WTC11 (cell line): ENCODE measurements around the gene PHF14. TPM values are rescaled to one million over a fixed set of nuclear protein-coding genes. Genes with fewer than 3 reads are reported as not detected.

Source experiments
- ATAC-seq: fragments of 200-7000 bp; cut with Tn5 transposase; 2 replicates; pipeline ENCODE4 v1.10.0; 2021; ENCODE audit warnings: mild to moderate bottlenecking, moderate library complexity
- CTCF ChIA-PET: fragments of 300-600 bp; sonication (Branson Sonifier 250); formaldehyde crosslinking; loops from one replicate; lab custom pipeline; 2021; ENCODE audit warnings: antibody characterized with exemption; lab: Charles Lee
- POLR2A ChIA-PET: fragments of 350-600 bp; sonication (Branson Sonifier 250); formaldehyde crosslinking; loops from one replicate; lab custom pipeline; 2021; ENCODE audit warnings: antibody characterized with exemption; lab: Charles Lee
- DNase-seq: peaks from one replicate; pipeline ENCODE4 v3.0.0; 2021; ENCODE audit warnings: low spot score
- H3K27ac Mint-ChIP-seq: 2 replicates; pipeline ENCODE4 v1.8.0; 2021; ENCODE audit warnings: mixed read lengths
- H3K27me3 Mint-ChIP-seq: 2 replicates; pipeline ENCODE4 v1.8.0; 2021; ENCODE audit warnings: low read depth, mild to moderate bottlenecking, moderate library complexity, mixed read lengths
- H3K36me3 Mint-ChIP-seq: 2 replicates; pipeline ENCODE4 v1.8.0; 2021; ENCODE audit warnings: mixed read lengths
- H3K4me1 Mint-ChIP-seq: 2 replicates; pipeline ENCODE4 v1.8.0; 2022; ENCODE audit warnings: mixed read lengths
- H3K4me3 Mint-ChIP-seq: 2 replicates; pipeline ENCODE4 v1.8.0; 2021; ENCODE audit warnings: mild to moderate bottlenecking, moderate library complexity, mixed read lengths
- H3K9me3 Mint-ChIP-seq: 2 replicates; pipeline ENCODE4 v1.8.0; 2021; ENCODE audit warnings: mixed read lengths
- JUN ChIP-seq: sonication (generic); formaldehyde crosslinking; IDR thresholded peaks from 2 replicates; pipeline ENCODE4 v1.8.0; 2023; ENCODE audit warnings: mild to moderate bottlenecking, missing genetic modification reagents
- NFE2L1 ChIP-seq: sonication (generic); formaldehyde crosslinking; IDR thresholded peaks from 2 replicates; pipeline ENCODE4 v1.8.1; 2023; ENCODE audit warnings: missing genetic modification reagents
- NFYB ChIP-seq: sonication (generic); formaldehyde crosslinking; conservative IDR thresholded peaks from 2 replicates; pipeline ENCODE4 v1.8.0; 2022; ENCODE audit warnings: low read depth, missing genetic modification reagents
- NR3C1 ChIP-seq: sonication (generic); formaldehyde crosslinking; conservative IDR thresholded peaks from 2 replicates; pipeline ENCODE4 v1.8.1; 2023; ENCODE audit warnings: low read depth, mild to moderate bottlenecking, missing genetic modification reagents
- PRRX2 ChIP-seq: fragments of 250-450 bp; sonication (Bioruptor Pico); IDR thresholded peaks from 2 replicates; pipeline ENCODE4 v1.8.0; 2021; ENCODE audit warnings: mild to moderate bottlenecking
- RELA ChIP-seq: sonication (generic); formaldehyde crosslinking; IDR thresholded peaks from 2 replicates; pipeline ENCODE4 v1.8.1; 2022; ENCODE audit warnings: missing genetic modification reagents, mild to moderate bottlenecking, borderline replicate concordance
- RORB ChIP-seq: fragments of 250-450 bp; sonication (Bioruptor Pico); IDR thresholded peaks from 2 replicates; pipeline ENCODE4 v1.9.0; 2021; ENCODE audit warnings: mild to moderate bottlenecking
- SMAD4 ChIP-seq: sonication (generic); formaldehyde crosslinking; IDR thresholded peaks from 2 replicates; pipeline ENCODE4 v1.8.0; 2022; ENCODE audit warnings: mild to moderate bottlenecking, missing genetic modification reagents
- TCF7 ChIP-seq: sonication (generic); formaldehyde crosslinking; IDR thresholded peaks from 2 replicates; pipeline ENCODE4 v1.8.0; 2022; ENCODE audit warnings: mild to moderate bottlenecking, low read depth, missing genetic modification reagents, moderate library complexity
- TEAD1 ChIP-seq: sonication (generic); formaldehyde crosslinking; IDR thresholded peaks from 2 replicates; pipeline ENCODE4 v1.8.0; 2022; ENCODE audit warnings: mild to moderate bottlenecking, missing genetic modification reagents
- ZNF232 ChIP-seq: sonication (generic); formaldehyde crosslinking; IDR thresholded peaks from 2 replicates; pipeline ENCODE4 v1.8.0; 2022; ENCODE audit warnings: mild to moderate bottlenecking, missing genetic modification reagents
- ZNF317 ChIP-seq: sonication (generic); formaldehyde crosslinking; IDR thresholded peaks from 2 replicates; pipeline ENCODE4 v1.8.1; 2023; ENCODE audit warnings: low read depth, mild to moderate bottlenecking, moderate library complexity, missing genetic modification reagents, borderline replicate concordance
- total RNA-seq: library from RNA; stranded (reverse); gene quantifications from 3 replicates; pipeline ENCODE4 v1.2.3, GENCODE V29; 2021
- TF ChIP-seq, protein P1 (sequence below): sonication (generic); formaldehyde crosslinking; IDR thresholded peaks from 2 replicates; pipeline ENCODE4 v1.8.1; 2022; ENCODE audit warnings: low read depth, mild to moderate bottlenecking, moderate library complexity, missing genetic modification reagents, borderline replicate concordance
- TF ChIP-seq, protein P2 (sequence below): sonication (generic); formaldehyde crosslinking; IDR thresholded peaks from 2 replicates; pipeline ENCODE4 v1.8.0; 2023; ENCODE audit warnings: missing genetic modification reagents, mild to moderate bottlenecking, borderline replicate concordance
- TF ChIP-seq, protein P3 (sequence below): sonication (generic); formaldehyde crosslinking; IDR thresholded peaks from 2 replicates; pipeline ENCODE4 v1.8.1; 2022; ENCODE audit warnings: mild to moderate bottlenecking, moderate library complexity, missing genetic modification reagents
- TF ChIP-seq, protein P4 (sequence below): fragments of 250-450 bp; sonication (Bioruptor Pico); IDR thresholded peaks from 2 replicates; pipeline ENCODE4 v1.9.0; 2021; ENCODE audit warnings: moderate library complexity, mild to moderate bottlenecking, inconsistent platforms, borderline replicate concordance
- TF ChIP-seq, protein P5 (sequence below): sonication (generic); formaldehyde crosslinking; IDR thresholded peaks from 2 replicates; pipeline ENCODE4 v1.8.1; 2023; ENCODE audit warnings: mild to moderate bottlenecking, missing genetic modification reagents, moderate library complexity
- TF ChIP-seq, protein P6 (sequence below): fragments of 250-450 bp; sonication (Bioruptor Pico); IDR thresholded peaks from 2 replicates; pipeline ENCODE4 v1.9.0; 2021; ENCODE audit warnings: mild to moderate bottlenecking
- TF ChIP-seq, protein P7 (sequence below): fragments of 250-450 bp; sonication (Bioruptor Pico); IDR thresholded peaks from 2 replicates; pipeline ENCODE4 v1.9.0; 2021; ENCODE audit warnings: mild to moderate bottlenecking

Gene PHF14
- total RNA-seq, 1 experiment from 2014 or later: 47.7 TPM

DNA sequence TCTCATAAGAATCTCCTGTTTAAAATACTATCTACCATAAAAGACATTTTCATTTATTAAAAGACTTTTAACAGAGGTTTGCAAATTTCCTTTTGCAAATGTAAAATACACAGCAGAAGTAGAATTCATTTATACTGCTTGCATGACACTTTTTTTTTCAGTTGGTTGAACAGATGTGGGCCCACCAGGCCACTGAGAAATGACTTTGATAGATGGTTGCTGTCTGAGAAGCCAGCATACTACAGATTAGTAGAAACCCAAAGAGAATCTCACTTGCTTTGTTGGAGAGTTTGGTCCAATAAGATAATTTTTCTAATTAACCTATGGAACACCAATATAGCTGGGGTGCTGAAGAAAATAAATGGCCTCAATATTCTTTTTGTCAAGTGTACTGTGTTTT lies 66.3 kb downstream of the PHF14 start:
- no peak for TF ChIP-seq TEAD1 (CRISPR knock-in tag)
- no peak for TF ChIP-seq NR3C1 (CRISPR knock-in tag)
- TF ChIP-seq, protein P1, sequence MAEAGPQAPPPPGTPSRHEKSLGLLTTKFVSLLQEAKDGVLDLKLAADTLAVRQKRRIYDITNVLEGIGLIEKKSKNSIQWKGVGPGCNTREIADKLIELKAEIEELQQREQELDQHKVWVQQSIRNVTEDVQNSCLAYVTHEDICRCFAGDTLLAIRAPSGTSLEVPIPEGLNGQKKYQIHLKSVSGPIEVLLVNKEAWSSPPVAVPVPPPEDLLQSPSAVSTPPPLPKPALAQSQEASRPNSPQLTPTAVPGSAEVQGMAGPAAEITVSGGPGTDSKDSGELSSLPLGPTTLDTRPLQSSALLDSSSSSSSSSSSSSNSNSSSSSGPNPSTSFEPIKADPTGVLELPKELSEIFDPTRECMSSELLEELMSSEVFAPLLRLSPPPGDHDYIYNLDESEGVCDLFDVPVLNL (CRISPR knock-in tag): no peak
- no peak for TF ChIP-seq ZNF232 (CRISPR knock-in tag)
- TF ChIP-seq, protein P2, sequence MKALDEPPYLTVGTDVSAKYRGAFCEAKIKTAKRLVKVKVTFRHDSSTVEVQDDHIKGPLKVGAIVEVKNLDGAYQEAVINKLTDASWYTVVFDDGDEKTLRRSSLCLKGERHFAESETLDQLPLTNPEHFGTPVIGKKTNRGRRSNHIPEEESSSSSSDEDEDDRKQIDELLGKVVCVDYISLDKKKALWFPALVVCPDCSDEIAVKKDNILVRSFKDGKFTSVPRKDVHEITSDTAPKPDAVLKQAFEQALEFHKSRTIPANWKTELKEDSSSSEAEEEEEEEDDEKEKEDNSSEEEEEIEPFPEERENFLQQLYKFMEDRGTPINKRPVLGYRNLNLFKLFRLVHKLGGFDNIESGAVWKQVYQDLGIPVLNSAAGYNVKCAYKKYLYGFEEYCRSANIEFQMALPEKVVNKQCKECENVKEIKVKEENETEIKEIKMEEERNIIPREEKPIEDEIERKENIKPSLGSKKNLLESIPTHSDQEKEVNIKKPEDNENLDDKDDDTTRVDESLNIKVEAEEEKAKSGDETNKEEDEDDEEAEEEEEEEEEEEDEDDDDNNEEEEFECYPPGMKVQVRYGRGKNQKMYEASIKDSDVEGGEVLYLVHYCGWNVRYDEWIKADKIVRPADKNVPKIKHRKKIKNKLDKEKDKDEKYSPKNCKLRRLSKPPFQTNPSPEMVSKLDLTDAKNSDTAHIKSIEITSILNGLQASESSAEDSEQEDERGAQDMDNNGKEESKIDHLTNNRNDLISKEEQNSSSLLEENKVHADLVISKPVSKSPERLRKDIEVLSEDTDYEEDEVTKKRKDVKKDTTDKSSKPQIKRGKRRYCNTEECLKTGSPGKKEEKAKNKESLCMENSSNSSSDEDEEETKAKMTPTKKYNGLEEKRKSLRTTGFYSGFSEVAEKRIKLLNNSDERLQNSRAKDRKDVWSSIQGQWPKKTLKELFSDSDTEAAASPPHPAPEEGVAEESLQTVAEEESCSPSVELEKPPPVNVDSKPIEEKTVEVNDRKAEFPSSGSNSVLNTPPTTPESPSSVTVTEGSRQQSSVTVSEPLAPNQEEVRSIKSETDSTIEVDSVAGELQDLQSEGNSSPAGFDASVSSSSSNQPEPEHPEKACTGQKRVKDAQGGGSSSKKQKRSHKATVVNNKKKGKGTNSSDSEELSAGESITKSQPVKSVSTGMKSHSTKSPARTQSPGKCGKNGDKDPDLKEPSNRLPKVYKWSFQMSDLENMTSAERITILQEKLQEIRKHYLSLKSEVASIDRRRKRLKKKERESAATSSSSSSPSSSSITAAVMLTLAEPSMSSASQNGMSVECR (CRISPR knock-in tag): no peak
- TF ChIP-seq JUN (CRISPR knock-in tag): no peak
- TF ChIP-seq TCF7 (CRISPR knock-in tag): no peak
- TF ChIP-seq SMAD4 (CRISPR knock-in tag): no peak
- TF ChIP-seq, protein P3, sequence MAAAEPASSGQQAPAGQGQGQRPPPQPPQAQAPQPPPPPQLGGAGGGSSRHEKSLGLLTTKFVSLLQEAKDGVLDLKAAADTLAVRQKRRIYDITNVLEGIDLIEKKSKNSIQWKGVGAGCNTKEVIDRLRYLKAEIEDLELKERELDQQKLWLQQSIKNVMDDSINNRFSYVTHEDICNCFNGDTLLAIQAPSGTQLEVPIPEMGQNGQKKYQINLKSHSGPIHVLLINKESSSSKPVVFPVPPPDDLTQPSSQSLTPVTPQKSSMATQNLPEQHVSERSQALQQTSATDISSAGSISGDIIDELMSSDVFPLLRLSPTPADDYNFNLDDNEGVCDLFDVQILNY: no peak
- TF ChIP-seq NFYB (CRISPR knock-in tag): no peak
- TF ChIP-seq ZNF317 (CRISPR knock-in tag): no peak
- TF ChIP-seq RELA (CRISPR knock-in tag): no peak
- TF ChIP-seq, protein P4, sequence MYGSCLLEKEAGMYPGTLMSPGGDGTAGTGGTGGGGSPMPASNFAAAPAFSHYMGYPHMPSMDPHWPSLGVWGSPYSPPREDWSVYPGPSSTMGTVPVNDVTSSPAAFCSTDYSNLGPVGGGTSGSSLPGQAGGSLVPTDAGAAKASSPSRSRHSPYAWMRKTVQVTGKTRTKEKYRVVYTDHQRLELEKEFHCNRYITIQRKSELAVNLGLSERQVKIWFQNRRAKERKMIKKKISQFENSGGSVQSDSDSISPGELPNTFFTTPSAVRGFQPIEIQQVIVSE (CRISPR knock-in tag): no peak
- TF ChIP-seq, protein P5, sequence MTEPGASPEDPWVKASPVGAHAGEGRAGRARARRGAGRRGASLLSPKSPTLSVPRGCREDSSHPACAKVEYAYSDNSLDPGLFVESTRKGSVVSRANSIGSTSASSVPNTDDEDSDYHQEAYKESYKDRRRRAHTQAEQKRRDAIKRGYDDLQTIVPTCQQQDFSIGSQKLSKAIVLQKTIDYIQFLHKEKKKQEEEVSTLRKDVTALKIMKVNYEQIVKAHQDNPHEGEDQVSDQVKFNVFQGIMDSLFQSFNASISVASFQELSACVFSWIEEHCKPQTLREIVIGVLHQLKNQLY (CRISPR knock-in tag): no peak
- no peak for TF ChIP-seq RORB (CRISPR knock-in tag)
- TF ChIP-seq, protein P6, sequence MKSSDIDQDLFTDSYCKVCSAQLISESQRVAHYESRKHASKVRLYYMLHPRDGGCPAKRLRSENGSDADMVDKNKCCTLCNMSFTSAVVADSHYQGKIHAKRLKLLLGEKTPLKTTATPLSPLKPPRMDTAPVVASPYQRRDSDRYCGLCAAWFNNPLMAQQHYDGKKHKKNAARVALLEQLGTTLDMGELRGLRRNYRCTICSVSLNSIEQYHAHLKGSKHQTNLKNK (CRISPR knock-in tag): no peak
- no peak for TF ChIP-seq NFE2L1 (CRISPR knock-in tag)
- TF ChIP-seq, protein P7, sequence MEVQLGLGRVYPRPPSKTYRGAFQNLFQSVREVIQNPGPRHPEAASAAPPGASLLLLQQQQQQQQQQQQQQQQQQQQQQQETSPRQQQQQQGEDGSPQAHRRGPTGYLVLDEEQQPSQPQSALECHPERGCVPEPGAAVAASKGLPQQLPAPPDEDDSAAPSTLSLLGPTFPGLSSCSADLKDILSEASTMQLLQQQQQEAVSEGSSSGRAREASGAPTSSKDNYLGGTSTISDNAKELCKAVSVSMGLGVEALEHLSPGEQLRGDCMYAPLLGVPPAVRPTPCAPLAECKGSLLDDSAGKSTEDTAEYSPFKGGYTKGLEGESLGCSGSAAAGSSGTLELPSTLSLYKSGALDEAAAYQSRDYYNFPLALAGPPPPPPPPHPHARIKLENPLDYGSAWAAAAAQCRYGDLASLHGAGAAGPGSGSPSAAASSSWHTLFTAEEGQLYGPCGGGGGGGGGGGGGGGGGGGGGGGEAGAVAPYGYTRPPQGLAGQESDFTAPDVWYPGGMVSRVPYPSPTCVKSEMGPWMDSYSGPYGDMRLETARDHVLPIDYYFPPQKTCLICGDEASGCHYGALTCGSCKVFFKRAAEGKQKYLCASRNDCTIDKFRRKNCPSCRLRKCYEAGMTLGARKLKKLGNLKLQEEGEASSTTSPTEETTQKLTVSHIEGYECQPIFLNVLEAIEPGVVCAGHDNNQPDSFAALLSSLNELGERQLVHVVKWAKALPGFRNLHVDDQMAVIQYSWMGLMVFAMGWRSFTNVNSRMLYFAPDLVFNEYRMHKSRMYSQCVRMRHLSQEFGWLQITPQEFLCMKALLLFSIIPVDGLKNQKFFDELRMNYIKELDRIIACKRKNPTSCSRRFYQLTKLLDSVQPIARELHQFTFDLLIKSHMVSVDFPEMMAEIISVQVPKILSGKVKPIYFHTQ (CRISPR knock-in tag): no peak
- TF ChIP-seq PRRX2: no peak
- TF ChIP-seq, all 79 proteins: peak for 0
- Mint-ChIP-seq H3K36me3 (peaks cover 14% of the 10 kb centered on the region), H3K4me3 (no peak overlapping the region), H3K27ac (no peak overlapping the region), H3K27me3 (no peaks in the 10 kb centered on the region), H3K9me3 (no peaks in the 10 kb centered on the region), H3K4me1 (no peaks in the 10 kb centered on the region)
- CTCF ChIA-PET: no interaction called here
- no peak for DNase-seq
- POLR2A ChIA-PET: no interaction called here
- ATAC-seq: no peak
